GM23338 (cell line): ENCODE measurements around the gene ZNF214. TPM values are rescaled to one million over a fixed set of nuclear protein-coding genes. Genes with fewer than 3 reads are reported as not detected.

ENCODE experiments used
- ATAC-seq: fragments of 200-7000 bp; cut with Tn5 transposase; 3 replicates; pipeline ENCODE4 v1.9.1; 2020
- DNase-seq: peaks from one replicate; pipeline ENCODE4 v3.0.0-alpha.2; 2015; ENCODE audit warnings: low spot score
- H2AFZ ChIP-seq: fragments of 200-600 bp; sonication (generic); 2 replicates; pipeline ENCODE4 v1.8.0; 2016; ENCODE audit warnings: antibody characterized with exemption, mild to moderate bottlenecking, moderate library complexity
- H3F3A ChIP-seq: fragments of 200-600 bp; sonication (generic); replicated peaks from 2 replicates; pipeline ENCODE4 v1.8.0; 2017; ENCODE audit warnings: antibody characterized with exemption, mixed run types, low read depth
- H3K27ac ChIP-seq: fragments of 200-600 bp; sonication (generic); 2 replicates; pipeline ENCODE4 v1.6.1; 2016; ENCODE audit warnings: low read depth
- H3K27me3 ChIP-seq: fragments of 200-600 bp; sonication (generic); 2 replicates; pipeline ENCODE4 v1.8.0; 2016; ENCODE audit warnings: mild to moderate bottlenecking, mixed run types, moderate library complexity; ENCODE audit not compliant: insufficient read depth
- H3K36me3 ChIP-seq: fragments of 200-600 bp; sonication (generic); 2 replicates; pipeline ENCODE4 v1.8.0; 2016; ENCODE audit warnings: mild to moderate bottlenecking; ENCODE audit not compliant: insufficient read depth
- H3K4me1 ChIP-seq: fragments of 200-600 bp; sonication (generic); 2 replicates; pipeline ENCODE4 v1.8.0; 2016; ENCODE audit warnings: mild to moderate bottlenecking, moderate library complexity; ENCODE audit not compliant: insufficient read depth
- H3K4me2 ChIP-seq: fragments of 200-600 bp; sonication (generic); 2 replicates; pipeline ENCODE4 v1.7.1; 2017; ENCODE audit warnings: mixed run types
- H3K4me3 ChIP-seq: fragments of 200-600 bp; sonication (generic); 2 replicates; pipeline ENCODE4 v1.6.1; 2016; ENCODE audit warnings: mixed run types
- H3K79me2 ChIP-seq: fragments of 200-600 bp; sonication (generic); replicated peaks from 2 replicates; pipeline ENCODE4 v1.8.0; 2017; ENCODE audit warnings: mild to moderate bottlenecking; ENCODE audit not compliant: insufficient read depth
- H3K9me2 ChIP-seq: fragments of 200-600 bp; sonication (generic); 2 replicates; pipeline ENCODE4 v1.8.0; 2017; ENCODE audit not compliant: insufficient read depth
- H4K20me1 ChIP-seq: fragments of 200-600 bp; sonication (generic); replicated peaks from 2 replicates; pipeline ENCODE4 v1.8.0; 2017; ENCODE audit warnings: mild to moderate bottlenecking; ENCODE audit not compliant: insufficient read depth
- H3K27ac Mint-ChIP-seq: 2 replicates; pipeline ENCODE4 v1.8.0; 2020; ENCODE audit warnings: inconsistent platforms, mild to moderate bottlenecking, moderate library complexity, mixed read lengths
- H3K27me3 Mint-ChIP-seq: 3 replicates; pipeline ENCODE4 v1.8.0; 2022; ENCODE audit warnings: low read depth, mild to moderate bottlenecking, moderate library complexity, mixed read lengths, inconsistent platforms; ENCODE audit not compliant: insufficient read depth, poor library complexity
- H3K36me3 Mint-ChIP-seq: 3 replicates; pipeline ENCODE4 v1.8.0; 2021; ENCODE audit warnings: low read depth, mild to moderate bottlenecking, inconsistent platforms, moderate library complexity, mixed read lengths
- H3K4me1 Mint-ChIP-seq: 3 replicates; pipeline ENCODE4 v1.8.0; 2020; ENCODE audit warnings: mild to moderate bottlenecking, inconsistent platforms, mixed read lengths
- H3K4me3 Mint-ChIP-seq: 3 replicates; pipeline ENCODE4 v1.8.0; 2021; ENCODE audit warnings: moderate library complexity, mild to moderate bottlenecking, inconsistent platforms, mixed read lengths
- H3K9me3 Mint-ChIP-seq: 3 replicates; pipeline ENCODE4 v1.8.0; 2020; ENCODE audit warnings: moderate library complexity, mild to moderate bottlenecking, inconsistent platforms, mixed read lengths
- CREB1 ChIP-seq: fragments of 250-450 bp; sonication (Bioruptor Pico); IDR thresholded peaks from 2 replicates; pipeline ENCODE4 v1.5.0; 2020; ENCODE audit warnings: low read depth, mild to moderate bottlenecking, moderate library complexity
- CTCF ChIP-seq, 2 experiments: fragments of 200-600 bp in 1 of 2; sonication (generic) in 1 of 2; conservative IDR thresholded peaks; 2 replicates each; pipeline versions ENCODE4 v1.5.1 to v1.6.1; 2016 to 2017; ENCODE audit warnings: antibody characterized with exemption in 2 of 2, low read depth in 2 of 2, mild to moderate bottlenecking in 2 of 2, moderate library complexity in 1 of 2
- EZH2 ChIP-seq: fragments of 200-600 bp; sonication (generic); IDR thresholded peaks from one replicate; pipeline ENCODE4 v1.8.0; 2017; ENCODE audit warnings: antibody characterized with exemption, mild to moderate bottlenecking, low read depth; ENCODE audit not compliant: unreplicated experiment
- EZH2phosphoT487 ChIP-seq: fragments of 200-600 bp; sonication (generic); IDR thresholded peaks from one replicate; pipeline ENCODE4 v1.8.1; 2018; ENCODE audit warnings: antibody characterized with exemption; ENCODE audit not compliant: unreplicated experiment
- JUNB ChIP-seq: IDR thresholded peaks from one replicate; pipeline ENCODE4 v1.6.1; 2016; ENCODE audit warnings: antibody characterized with exemption; ENCODE audit not compliant: unreplicated experiment
- NANOG ChIP-seq: IDR thresholded peaks from 2 replicates; pipeline ENCODE4 v1.6.1; 2016; ENCODE audit warnings: antibody characterized with exemption, borderline replicate concordance
- POLR2AphosphoS5 ChIP-seq: IDR thresholded peaks from 2 replicates; pipeline ENCODE4 v1.6.1; 2016; ENCODE audit warnings: antibody characterized with exemption, low read depth
- STAT1 ChIP-seq: IDR thresholded peaks from one replicate; pipeline ENCODE4 v1.6.1; 2016; ENCODE audit warnings: antibody characterized with exemption; ENCODE audit not compliant: unreplicated experiment
- ZNF114 ChIP-seq: fragments of 250-450 bp; sonication (Bioruptor Pico); IDR thresholded peaks from 2 replicates; pipeline ENCODE4 v1.5.0; 2020; ENCODE audit warnings: mild to moderate bottlenecking, moderate library complexity
- ZNF331 ChIP-seq: fragments of 250-450 bp; sonication (Bioruptor Pico); IDR thresholded peaks from 2 replicates; pipeline ENCODE4 v1.5.0; 2020; ENCODE audit warnings: low read depth, mild to moderate bottlenecking, moderate library complexity
- ZNF462 ChIP-seq: fragments of 250-450 bp; sonication (Bioruptor Pico); IDR thresholded peaks from 2 replicates; pipeline ENCODE4 v1.5.0; 2020; ENCODE audit warnings: mild to moderate bottlenecking, moderate library complexity
- polyA plus RNA-seq: library from polyadenylated mRNA; unstranded; fragments of >200 nt; fragmentation: Nextera tagmentation; extraction: Ambion mirVana; gene quantifications from 2 replicates; pipeline ENCODE4 v1.2.1, GENCODE V29; 2016
- total RNA-seq: library from RNA; depleted of rRNA; stranded (reverse); fragments of >200 nt; shearing (Covaris generic); gene quantifications from 2 replicates; pipeline ENCODE4 v1.2.3, GENCODE V29; 2014
- TF ChIP-seq, protein P1 (sequence below): IDR thresholded peaks from 2 replicates; pipeline ENCODE4 v1.6.1; 2016; ENCODE audit warnings: antibody characterized with exemption
- TF ChIP-seq, protein P2 (sequence below): IDR thresholded peaks from one replicate; pipeline ENCODE4 v1.6.1; 2018; ENCODE audit warnings: antibody characterized with exemption; ENCODE audit not compliant: unreplicated experiment

The ZNF214 gene
- total and polyA plus RNA-seq, 2 experiments from 2014 or later: 2.4 to 4.3 TPM

DNA sequence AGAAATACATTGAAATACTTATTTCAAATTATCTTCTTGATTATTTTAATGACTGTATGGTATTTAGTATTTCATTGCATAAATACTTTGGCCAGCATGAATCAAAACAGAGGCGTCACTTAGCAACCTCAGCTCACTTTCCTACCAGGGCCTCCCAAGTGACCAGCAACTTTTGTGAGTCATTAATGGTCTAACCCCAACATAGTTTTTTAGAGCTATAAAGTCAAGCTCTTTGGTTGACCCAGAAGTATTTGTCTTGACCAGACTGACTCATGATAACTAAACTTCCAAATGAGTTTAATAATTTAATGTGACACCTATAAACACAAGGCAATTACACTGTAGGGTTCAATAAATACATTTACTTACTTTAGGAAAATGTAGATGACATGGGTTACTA lies 40.7 kb upstream of the ZNF214 start:
- H3K79me2 ChIP-seq: no peaks in the 10 kb centered on the region
- no peak for TF ChIP-seq CREB1 (CRISPR knock-in tag)
- no peak for TF ChIP-seq EZH2
- no peak for TF ChIP-seq CTCF (conservative IDR thresholded peaks at IDR 0.05; ENCODE audit: low read depth in 2 of 2)
- TF ChIP-seq STAT1: no peak
- TF ChIP-seq, protein P1, sequence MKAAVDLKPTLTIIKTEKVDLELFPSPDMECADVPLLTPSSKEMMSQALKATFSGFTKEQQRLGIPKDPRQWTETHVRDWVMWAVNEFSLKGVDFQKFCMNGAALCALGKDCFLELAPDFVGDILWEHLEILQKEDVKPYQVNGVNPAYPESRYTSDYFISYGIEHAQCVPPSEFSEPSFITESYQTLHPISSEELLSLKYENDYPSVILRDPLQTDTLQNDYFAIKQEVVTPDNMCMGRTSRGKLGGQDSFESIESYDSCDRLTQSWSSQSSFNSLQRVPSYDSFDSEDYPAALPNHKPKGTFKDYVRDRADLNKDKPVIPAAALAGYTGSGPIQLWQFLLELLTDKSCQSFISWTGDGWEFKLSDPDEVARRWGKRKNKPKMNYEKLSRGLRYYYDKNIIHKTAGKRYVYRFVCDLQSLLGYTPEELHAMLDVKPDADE: no peak
- TF ChIP-seq, protein P2, sequence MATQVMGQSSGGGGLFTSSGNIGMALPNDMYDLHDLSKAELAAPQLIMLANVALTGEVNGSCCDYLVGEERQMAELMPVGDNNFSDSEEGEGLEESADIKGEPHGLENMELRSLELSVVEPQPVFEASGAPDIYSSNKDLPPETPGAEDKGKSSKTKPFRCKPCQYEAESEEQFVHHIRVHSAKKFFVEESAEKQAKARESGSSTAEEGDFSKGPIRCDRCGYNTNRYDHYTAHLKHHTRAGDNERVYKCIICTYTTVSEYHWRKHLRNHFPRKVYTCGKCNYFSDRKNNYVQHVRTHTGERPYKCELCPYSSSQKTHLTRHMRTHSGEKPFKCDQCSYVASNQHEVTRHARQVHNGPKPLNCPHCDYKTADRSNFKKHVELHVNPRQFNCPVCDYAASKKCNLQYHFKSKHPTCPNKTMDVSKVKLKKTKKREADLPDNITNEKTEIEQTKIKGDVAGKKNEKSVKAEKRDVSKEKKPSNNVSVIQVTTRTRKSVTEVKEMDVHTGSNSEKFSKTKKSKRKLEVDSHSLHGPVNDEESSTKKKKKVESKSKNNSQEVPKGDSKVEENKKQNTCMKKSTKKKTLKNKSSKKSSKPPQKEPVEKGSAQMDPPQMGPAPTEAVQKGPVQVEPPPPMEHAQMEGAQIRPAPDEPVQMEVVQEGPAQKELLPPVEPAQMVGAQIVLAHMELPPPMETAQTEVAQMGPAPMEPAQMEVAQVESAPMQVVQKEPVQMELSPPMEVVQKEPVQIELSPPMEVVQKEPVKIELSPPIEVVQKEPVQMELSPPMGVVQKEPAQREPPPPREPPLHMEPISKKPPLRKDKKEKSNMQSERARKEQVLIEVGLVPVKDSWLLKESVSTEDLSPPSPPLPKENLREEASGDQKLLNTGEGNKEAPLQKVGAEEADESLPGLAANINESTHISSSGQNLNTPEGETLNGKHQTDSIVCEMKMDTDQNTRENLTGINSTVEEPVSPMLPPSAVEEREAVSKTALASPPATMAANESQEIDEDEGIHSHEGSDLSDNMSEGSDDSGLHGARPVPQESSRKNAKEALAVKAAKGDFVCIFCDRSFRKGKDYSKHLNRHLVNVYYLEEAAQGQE: no peak
- no peak for TF ChIP-seq POLR2AphosphoS5
- no peak for TF ChIP-seq JUNB
- TF ChIP-seq ZNF331 (CRISPR knock-in tag): no peak
- TF ChIP-seq ZNF114 (CRISPR knock-in tag): no peak
- TF ChIP-seq NANOG: no peak
- TF ChIP-seq ZNF462 (CRISPR knock-in tag): no peak
- no peak for TF ChIP-seq EZH2phosphoT487
- Mint-ChIP-seq H3K9me3 (no peaks in the 10 kb centered on the region), H3K4me3 (no peak overlapping the region), H3K4me1 (peaks cover 7% of the 10 kb centered on the region; the same call in 2 of the 3 replicates), H3K27ac (no peak overlapping the region), H3K27me3 (no peaks in the 10 kb centered on the region), H3K36me3 (no peaks in the 10 kb centered on the region)
- ATAC-seq: no peak
- H3K4me2 ChIP-seq: no peak overlapping the region
- H3K4me1 ChIP-seq: peaks cover 5% of the 10 kb centered on the region; the same call in 1 of the 2 replicates
- H2AFZ ChIP-seq: no peak overlapping the region
- H3K9me2 ChIP-seq: no peaks in the 10 kb centered on the region
- H3F3A ChIP-seq: no peaks in the 10 kb centered on the region
- H4K20me1 ChIP-seq: no peaks in the 10 kb centered on the region
- no peaks in the 10 kb centered on the region for H3K36me3 ChIP-seq
- H3K27ac ChIP-seq: no peak overlapping the region
- H3K4me3 ChIP-seq: no peak overlapping the region
- DNase-seq: no peak
- no peaks in the 10 kb centered on the region for H3K27me3 ChIP-seq
